Activated T-helper 17 cell treated with anti-CD3 and anti-CD28 coated beads, Interleukin-2, amount 50 U/mL, for 72 hours (primary cell): ENCODE data around the gene TMEM109. TPM values are rescaled to one million over a fixed set of nuclear protein-coding genes. Genes with fewer than 3 reads are reported as not detected.
"Not testable (repeated sequence)": the region's sequence is repeated elsewhere in the genome, so short reads cannot be mapped to it uniquely, and the experiment has no call there.

ENCODE experiments used
- ATAC-seq: fragments of 150-1000 bp; cut with Tn5 transposase; replicated peaks from 2 replicates; pipeline ENCODE4 v1.10.0; 2021; ENCODE audit warnings: mild to moderate bottlenecking, moderate library complexity
- H3K27ac Mint-ChIP-seq: one replicate; pipeline ENCODE4 v1.8.0; 2022; ENCODE audit warnings: mixed read lengths
- H3K27me3 Mint-ChIP-seq: one replicate; pipeline ENCODE4 v1.8.0; 2022; ENCODE audit warnings: mixed read lengths
- H3K36me3 Mint-ChIP-seq: one replicate; pipeline ENCODE4 v1.8.0; 2022; ENCODE audit warnings: low read depth, mild to moderate bottlenecking, mixed read lengths
- H3K4me1 Mint-ChIP-seq: one replicate; pipeline ENCODE4 v1.8.0; 2022; ENCODE audit warnings: mixed read lengths
- H3K4me3 Mint-ChIP-seq: one replicate; pipeline ENCODE4 v1.8.0; 2022; ENCODE audit warnings: mild to moderate bottlenecking, mixed read lengths
- H3K9me3 Mint-ChIP-seq: one replicate; pipeline ENCODE4 v1.8.0; 2022; ENCODE audit warnings: mixed read lengths
- total RNA-seq, 2 donors: library from RNA; stranded (reverse); gene quantifications; one replicate each; pipeline ENCODE4 v1.2.3, GENCODE V29; 2022

TMEM109 gene
- total RNA-seq, 2 donors from 2014 or later, result 42.8 to 99.7 TPM

GRCh38 chr11:60897496-60897895 lies 16.5 kb upstream of the TMEM109 start:
- peak overlapping the region; percentile 47 for H3K27ac Mint-ChIP-seq
- H3K36me3 Mint-ChIP-seq, result peaks cover 100% of the 10 kb centered on the region
- no peaks in the 10 kb centered on the region for H3K27me3 Mint-ChIP-seq
- H3K4me1 Mint-ChIP-seq, result peaks cover 4% of the 10 kb centered on the region
- H3K4me3 Mint-ChIP-seq, result no peak overlapping the region
- H3K9me3 Mint-ChIP-seq, result no peaks in the 10 kb centered on the region
- no peak for ATAC-seq

GRCh38 chr11:60899046-60899936 lies 14.7 kb upstream of the TMEM109 start:
- Mint-ChIP-seq H3K27me3 (no peaks in the 10 kb centered on the region), H3K4me3 (no peak overlapping the region), H3K4me1 (peaks cover 14% of the 10 kb centered on the region), H3K36me3 (peaks cover 100% of the 10 kb centered on the region), H3K9me3 (no peaks in the 10 kb centered on the region), H3K27ac (no peak overlapping the region)
- peak; percentile 58 for ATAC-seq

- no peak for ATAC-seq
- peaks cover 17% of the 10 kb centered on the region for H3K4me1 Mint-ChIP-seq
- H3K4me3 Mint-ChIP-seq, result no peak overlapping the region
- peak overlapping the region; percentile 50 for H3K27ac Mint-ChIP-seq
- no peaks in the 10 kb centered on the region for H3K9me3 Mint-ChIP-seq
- H3K27me3 Mint-ChIP-seq, result no peaks in the 10 kb centered on the region
- peaks cover 99% of the 10 kb centered on the region for H3K36me3 Mint-ChIP-seq
These were observed 14.0 kb upstream of the TMEM109 start for GRCh38 chr11:60899977-60900376.

- peaks cover 99% of the 10 kb centered on the region for H3K36me3 Mint-ChIP-seq
- no peaks in the 10 kb centered on the region for H3K9me3 Mint-ChIP-seq
- ATAC-seq, result no peak
- no peak overlapping the region for H3K4me3 Mint-ChIP-seq
- peaks cover 24% of the 10 kb centered on the region for H3K4me1 Mint-ChIP-seq
- H3K27ac Mint-ChIP-seq, result peak overlapping the region; percentile 50
- H3K27me3 Mint-ChIP-seq, result no peaks in the 10 kb centered on the region
These were observed 13.1 kb upstream of the TMEM109 start for GRCh38 chr11:60900673-60901404.

GRCh38 chr11:60902625-60903024 lies 11.3 kb upstream of the TMEM109 start:
- Mint-ChIP-seq H3K9me3 (no peaks in the 10 kb centered on the region), H3K36me3 (peaks cover 86% of the 10 kb centered on the region), H3K4me3 (no peak overlapping the region), H3K27ac (peak overlapping the region; percentile 97), H3K27me3 (no peaks in the 10 kb centered on the region), H3K4me1 (peaks cover 22% of the 10 kb centered on the region)
- ATAC-seq, result no peak

- peaks cover 19% of the 10 kb centered on the region for H3K4me1 Mint-ChIP-seq
- peak overlapping the region; percentile 97 for H3K27ac Mint-ChIP-seq
- peaks cover 62% of the 10 kb centered on the region for H3K36me3 Mint-ChIP-seq
- peak overlapping the region; percentile 98 for H3K4me3 Mint-ChIP-seq
- no peak for ATAC-seq
- H3K27me3 Mint-ChIP-seq, result no peaks in the 10 kb centered on the region
- H3K9me3 Mint-ChIP-seq, result no peaks in the 10 kb centered on the region
These were observed 8.9 kb upstream of the TMEM109 start for GRCh38 chr11:60905047-60905446.

GRCh38 chr11:60905551-60906113 lies 8.3 kb upstream of the TMEM109 start:
- Mint-ChIP-seq H3K27me3 (no peaks in the 10 kb centered on the region), H3K4me3 (peak overlapping the region; percentile 98), H3K4me1 (peaks cover 22% of the 10 kb centered on the region), H3K27ac (peak overlapping the region; percentile 97), H3K9me3 (no peaks in the 10 kb centered on the region), H3K36me3 (peaks cover 56% of the 10 kb centered on the region)
- peak; percentile 29 for ATAC-seq

GRCh38 chr11:60906132-60906972 lies 7.6 kb upstream of the TMEM109 start, which contains the start of gene PRPF19:
TSS of gene PRPF19 (minus strand) at chr11:60906585. CDS start at chr11:60906382, 203 bp downstream.
- peaks cover 49% of the 10 kb centered on the region for H3K36me3 Mint-ChIP-seq

GRCh38 chr11:60908803-60909202 lies 5.2 kb upstream of the TMEM109 start:
- Mint-ChIP-seq H3K4me3 (no peak overlapping the region), H3K27ac (peak overlapping the region; percentile 8)
- no peak for ATAC-seq

More at GRCh38 chr11:60906132-60906972, 7.6 kb upstream of the TMEM109 start, which contains the start of gene PRPF19:
- H3K4me1 Mint-ChIP-seq, result peaks cover 25% of the 10 kb centered on the region
- no peaks in the 10 kb centered on the region for H3K9me3 Mint-ChIP-seq
- peak within 1 kb of the TSS; percentile 98 for H3K4me3 Mint-ChIP-seq
- peak within 1 kb of the TSS; percentile 97 for H3K27ac Mint-ChIP-seq
- H3K27me3 Mint-ChIP-seq, result no peaks in the 10 kb centered on the region
- peak; percentile 94 for ATAC-seq

GRCh38 chr11:60909680-60910280 lies 4.2 kb upstream of the TMEM109 start:
- H3K27me3 Mint-ChIP-seq, ATAC-seq, H3K4me3 Mint-ChIP-seq, H3K9me3 Mint-ChIP-seq, H3K27ac Mint-ChIP-seq: not testable (repeated sequence)
- Mint-ChIP-seq H3K36me3 (peaks cover 19% of the 10 kb centered on the region), H3K4me1 (peaks cover 24% of the 10 kb centered on the region)

More at GRCh38 chr11:60908803-60909202, 5.2 kb upstream of the TMEM109 start:
- Mint-ChIP-seq H3K9me3 (no peaks in the 10 kb centered on the region), H3K4me1 (peaks cover 32% of the 10 kb centered on the region), H3K36me3 (peaks cover 25% of the 10 kb centered on the region), H3K27me3 (no peaks in the 10 kb centered on the region)

- Mint-ChIP-seq H3K9me3 (no peaks in the 10 kb centered on the region), H3K36me3 (peaks cover 16% of the 10 kb centered on the region), H3K4me1 (peaks cover 26% of the 10 kb centered on the region), H3K27me3 (no peaks in the 10 kb centered on the region), H3K27ac (peak overlapping the region; percentile 44), H3K4me3 (no peak overlapping the region)
- no peak for ATAC-seq
These were observed 3.7 kb upstream of the TMEM109 start for GRCh38 chr11:60910281-60910687.

- no peak overlapping the region for H3K4me3 Mint-ChIP-seq
- no peak for ATAC-seq
- peak overlapping the region; percentile 44 for H3K27ac Mint-ChIP-seq
- H3K27me3 Mint-ChIP-seq, result no peaks in the 10 kb centered on the region
- peaks cover 27% of the 10 kb centered on the region for H3K4me1 Mint-ChIP-seq
- no peaks in the 10 kb centered on the region for H3K9me3 Mint-ChIP-seq
- peaks cover 16% of the 10 kb centered on the region for H3K36me3 Mint-ChIP-seq
These were observed 3.1 kb upstream of the TMEM109 start for GRCh38 chr11:60910711-60911380.
